BJ (cell line): Measurements from ENCODE around the gene TMEM115. TPM values are rescaled to one million over a fixed set of nuclear protein-coding genes. Genes with fewer than 3 reads are reported as not detected.

Experiments
- CTCF ChIA-PET: fragments of 350-600 bp; formaldehyde crosslinking; extraction: SDS; loops from one replicate; lab custom pipeline; 2021; ENCODE audit warnings: antibody characterized with exemption, inconsistent platforms; lab: Yijun Ruan, JAX
- POLR2A ChIA-PET: fragments of 300-600 bp; sonication (Branson Sonifier 250); formaldehyde crosslinking; extraction: SDS; loops from one replicate; lab custom pipeline; 2021; ENCODE audit warnings: antibody characterized with exemption; lab: Charles Lee
- DNase-seq: peaks from one replicate; pipeline ENCODE4 v3.0.0-alpha.2; 2011; ENCODE audit warnings: low read depth
- H3K27me3 ChIP-seq: 2 replicates; pipeline ENCODE4 v1.6.0; 2011; ENCODE audit warnings: low read length; ENCODE audit not compliant: control insufficient read depth, insufficient read depth
- H3K36me3 ChIP-seq: 2 replicates; pipeline ENCODE4 v1.5.1; 2011; ENCODE audit warnings: low read length; ENCODE audit not compliant: control insufficient read depth, insufficient read depth
- H3K4me3 ChIP-seq: 2 replicates; pipeline ENCODE4 v1.5.1; 2011; ENCODE audit warnings: low read depth, mild to moderate bottlenecking, control low read depth, low read length
- polyA plus RNA-seq: library from polyadenylated mRNA; depleted of rRNA; stranded (reverse); fragments of >200 nt; gene quantifications from 2 replicates; pipeline ENCODE4 v1.2.3, GENCODE V29; 2011
- TF ChIP-seq, protein P1 (sequence below): IDR thresholded peaks from 2 replicates; pipeline ENCODE4 v1.5.1; 2011; ENCODE audit warnings: low read depth, mild to moderate bottlenecking, control low read depth, inconsistent platforms, low read length, moderate library complexity; ENCODE audit not compliant: insufficient read depth

TMEM115 gene
- polyA plus RNA-seq, 1 experiment: 75.4 TPM

DNA sequence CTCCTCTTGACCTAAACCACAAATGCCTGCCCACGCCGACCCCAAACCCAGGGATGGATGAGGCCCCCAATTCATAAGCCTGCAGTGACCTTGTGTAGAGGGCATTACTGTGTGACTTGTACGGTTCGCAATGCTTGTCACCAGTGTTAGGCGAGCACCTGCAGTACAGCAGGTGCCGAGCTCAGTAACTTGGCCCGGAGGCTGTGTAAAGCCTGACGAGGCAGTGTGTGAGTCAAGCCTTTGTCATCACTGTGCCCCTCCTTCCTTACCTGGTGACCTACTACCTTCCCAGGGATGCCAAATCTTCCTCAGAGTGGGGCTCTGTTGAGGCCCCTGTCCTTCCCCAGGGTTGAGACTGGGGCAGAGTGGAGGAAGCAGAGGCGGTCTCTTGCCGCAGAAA, 37.2 kb upstream of the TMEM115 start:
- Histone ChIP-seq H3K4me3 (no peak overlapping the region), H3K36me3 (no peaks in the 10 kb centered on the region), H3K27me3 (peaks cover 10% of the 10 kb centered on the region)
- TF ChIP-seq, protein P1, sequence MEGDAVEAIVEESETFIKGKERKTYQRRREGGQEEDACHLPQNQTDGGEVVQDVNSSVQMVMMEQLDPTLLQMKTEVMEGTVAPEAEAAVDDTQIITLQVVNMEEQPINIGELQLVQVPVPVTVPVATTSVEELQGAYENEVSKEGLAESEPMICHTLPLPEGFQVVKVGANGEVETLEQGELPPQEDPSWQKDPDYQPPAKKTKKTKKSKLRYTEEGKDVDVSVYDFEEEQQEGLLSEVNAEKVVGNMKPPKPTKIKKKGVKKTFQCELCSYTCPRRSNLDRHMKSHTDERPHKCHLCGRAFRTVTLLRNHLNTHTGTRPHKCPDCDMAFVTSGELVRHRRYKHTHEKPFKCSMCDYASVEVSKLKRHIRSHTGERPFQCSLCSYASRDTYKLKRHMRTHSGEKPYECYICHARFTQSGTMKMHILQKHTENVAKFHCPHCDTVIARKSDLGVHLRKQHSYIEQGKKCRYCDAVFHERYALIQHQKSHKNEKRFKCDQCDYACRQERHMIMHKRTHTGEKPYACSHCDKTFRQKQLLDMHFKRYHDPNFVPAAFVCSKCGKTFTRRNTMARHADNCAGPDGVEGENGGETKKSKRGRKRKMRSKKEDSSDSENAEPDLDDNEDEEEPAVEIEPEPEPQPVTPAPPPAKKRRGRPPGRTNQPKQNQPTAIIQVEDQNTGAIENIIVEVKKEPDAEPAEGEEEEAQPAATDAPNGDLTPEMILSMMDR: no peak
- CTCF ChIA-PET: no interaction called here
- no peak for DNase-seq
- POLR2A ChIA-PET: no interaction called here

DNA sequence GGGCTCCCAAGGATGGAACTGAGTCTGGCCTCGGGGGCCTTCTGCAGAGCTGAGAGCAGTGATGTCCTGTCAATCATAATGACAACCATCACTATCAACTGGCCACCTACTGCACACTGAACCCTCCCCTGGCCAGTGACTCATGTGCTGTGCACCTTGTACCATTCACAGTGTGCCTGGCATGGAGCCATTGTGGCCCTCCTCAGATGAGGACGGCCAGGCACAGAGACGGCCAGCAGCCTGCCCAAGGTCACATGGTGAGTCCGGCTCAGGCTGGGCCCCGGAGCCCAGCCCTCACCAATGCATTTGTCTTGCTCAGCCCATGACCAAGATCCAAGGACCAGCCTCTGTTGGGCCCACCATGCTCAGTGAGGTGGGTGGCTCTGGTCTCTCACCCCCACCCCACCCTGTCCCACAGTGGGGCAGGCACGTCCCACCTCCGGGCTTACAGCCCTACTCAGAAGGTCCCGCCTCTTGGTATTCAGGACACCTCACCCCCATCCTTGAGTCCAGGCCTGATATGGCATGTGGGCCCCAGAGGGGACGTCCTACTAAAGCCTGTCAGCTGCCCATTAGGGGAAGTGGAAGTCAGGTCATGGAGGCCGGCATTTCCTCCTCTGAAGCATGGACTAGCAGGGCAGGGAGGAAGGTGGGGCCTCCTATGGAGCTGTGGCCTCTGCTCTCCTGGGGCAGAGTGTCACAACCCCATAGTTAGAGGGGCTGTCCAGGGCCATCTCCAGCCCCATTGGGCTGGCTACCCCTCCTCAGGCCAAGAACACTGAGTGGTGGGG, 35.9 kb upstream of the TMEM115 start:
- CTCF ChIA-PET: no interaction called here
- no peak for DNase-seq
- POLR2A ChIA-PET: no interaction called here
- TF ChIP-seq, protein P1: no peak
- H3K4me3 ChIP-seq: no peak overlapping the region
- H3K27me3 ChIP-seq: peaks cover 6% of the 10 kb centered on the region
- H3K36me3 ChIP-seq: no peaks in the 10 kb centered on the region

DNA sequence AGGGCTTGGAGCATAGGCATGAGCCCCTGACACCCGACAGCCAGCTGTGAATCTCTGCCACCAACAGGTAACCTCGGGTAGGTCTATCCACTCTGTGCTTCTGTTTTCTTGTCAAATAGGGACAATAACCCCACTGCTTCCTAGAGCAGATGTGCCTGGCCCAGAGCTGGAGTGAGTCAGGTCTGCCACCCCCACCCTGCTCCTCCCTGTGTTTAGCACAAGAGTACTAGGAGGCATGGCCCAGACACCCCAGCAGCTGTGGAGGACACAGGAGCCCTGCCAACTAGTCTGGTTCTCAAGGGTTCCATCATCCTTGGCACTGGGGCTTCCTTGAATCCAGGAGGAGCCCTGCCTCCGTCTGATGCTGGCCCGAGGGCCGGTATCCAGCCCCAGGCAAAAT, 33.7 kb upstream of the TMEM115 start:
- H3K4me3 ChIP-seq: no peak overlapping the region
- no peaks in the 10 kb centered on the region for H3K36me3 ChIP-seq
- ChIA-PET CTCF (no interaction called here), POLR2A (no interaction called here)
- peaks cover 6% of the 10 kb centered on the region for H3K27me3 ChIP-seq
- DNase-seq: no peak
- TF ChIP-seq, protein P1: no peak

DNA sequence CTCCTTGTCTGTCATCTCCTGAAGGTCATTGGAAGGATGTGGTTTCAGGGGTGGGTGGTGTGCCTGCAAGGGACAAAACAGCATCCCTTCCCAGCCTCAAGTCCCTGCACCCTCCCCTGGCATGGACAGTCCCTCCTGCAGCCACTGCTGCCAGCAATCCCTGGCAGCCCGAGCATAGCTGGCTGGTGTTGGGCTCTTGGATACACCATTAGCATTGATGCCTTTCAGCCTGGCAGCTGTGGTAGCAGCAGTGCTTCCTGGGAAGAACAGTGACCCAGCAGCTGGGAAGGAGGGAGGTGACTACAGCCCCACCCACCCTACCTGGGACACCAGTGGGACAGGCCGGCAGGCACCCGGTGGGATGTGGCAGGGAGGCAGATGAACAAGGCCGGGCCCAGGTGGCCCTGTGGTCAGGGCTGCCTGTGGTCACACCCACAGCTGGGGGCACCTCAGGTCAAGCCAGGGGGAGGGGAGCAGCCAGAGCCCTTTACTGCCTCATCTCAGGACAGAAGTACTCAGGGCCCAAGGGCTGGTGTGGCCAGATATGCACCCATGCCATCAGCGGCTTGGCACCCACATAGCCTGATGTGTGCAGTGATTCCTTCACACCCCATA, 32.9 kb upstream of the TMEM115 start:
- POLR2A ChIA-PET: no interaction called here
- Histone ChIP-seq H3K27me3 (peaks cover 4% of the 10 kb centered on the region), H3K4me3 (no peak overlapping the region), H3K36me3 (no peaks in the 10 kb centered on the region)
- DNase-seq: no peak
- CTCF ChIA-PET: no interaction called here
- TF ChIP-seq, protein P1: no peak

DNA sequence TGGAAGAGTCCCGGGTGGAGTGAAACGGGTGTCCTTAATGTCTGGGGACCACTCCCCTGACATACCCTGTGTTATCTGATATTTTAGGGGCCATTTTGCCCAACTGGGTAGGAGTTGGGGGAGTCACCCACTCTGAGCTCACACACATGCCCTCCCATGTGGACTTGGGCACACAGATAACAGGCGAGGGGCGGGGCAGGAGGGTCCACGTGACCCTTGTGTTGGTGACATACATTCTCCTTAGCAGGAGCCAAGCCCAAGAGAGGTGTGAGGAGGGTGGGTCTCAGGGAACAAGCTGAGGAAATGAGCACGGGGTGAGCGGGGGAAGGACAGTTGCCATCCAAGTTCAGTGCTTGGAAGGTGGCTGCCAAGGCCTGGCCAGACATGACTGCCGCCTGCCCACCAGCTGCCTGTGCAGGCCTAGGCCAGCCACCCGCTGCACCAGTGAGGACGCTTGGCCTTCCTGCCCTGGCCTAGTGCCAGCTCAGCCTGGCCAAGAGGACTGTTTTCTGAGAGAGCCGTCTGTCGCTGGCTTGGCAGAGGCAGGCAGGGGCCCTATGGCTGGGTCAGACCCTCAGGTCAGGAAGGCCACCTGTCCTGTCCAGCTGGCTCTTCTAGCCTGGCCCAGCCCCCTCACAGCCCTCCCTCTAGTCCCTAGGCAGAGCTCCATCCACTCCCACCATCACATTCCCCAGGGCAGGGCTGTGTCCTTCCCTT, 31.3 kb upstream of the TMEM115 start:
- TF ChIP-seq, protein P1: no peak
- Histone ChIP-seq H3K27me3 (peaks cover 7% of the 10 kb centered on the region), H3K4me3 (no peak overlapping the region), H3K36me3 (no peaks in the 10 kb centered on the region)
- ChIA-PET CTCF (interaction anchor here (1.0 kb wide), 1 partner anchor 7 kb away, joined by 3 read pairs; no protein-coding TSS in a partner anchor), POLR2A (no interaction called here)
- no peak for DNase-seq
